Body of pancreas (tissue), 4 donors: ENCODE measurements around the gene CLCNKB.

Experiments
- CTCF ChIP-seq, 7 experiments: fragments of 450-650 bp in 4 of 7; fragments of 200-600 bp in 3 of 7; sonication (generic) in 3 of 7; IDR thresholded peaks; one replicate each; pipeline ENCODE4 v1.5.1; 2016 to 2019; ENCODE audit warnings: antibody characterized with exemption in 7 of 7
- POLR2A ChIP-seq, 3 donors: fragments of 450-650 bp; IDR thresholded peaks; one replicate each; pipeline ENCODE4 v1.6.1; 2016; ENCODE audit warnings: antibody characterized with exemption in 3 of 3, mild to moderate bottlenecking in 2 of 3

GRCh38 chr1:16047791-16048475 lies 4.4 kb downstream of the CLCNKB start:
- TF ChIP-seq CTCF (IDR thresholded peaks at IDR 0.05) = no peak
- no peak for TF ChIP-seq POLR2A (IDR thresholded peaks at IDR 0.05)
